Nephron progenitor cell (in vitro differentiated cells): Measurements from ENCODE around the gene C13orf42.
A peak's percentile ranks its signal among the peaks of the same experiment; 100 is the strongest.

Source experiments
- DNase-seq: peaks from one replicate; pipeline ENCODE4 v3.0.0; 2021
- H3K27ac Mint-ChIP-seq: 2 replicates; pipeline ENCODE4 v1.8.0; 2021; ENCODE audit warnings: mild to moderate bottlenecking, moderate library complexity, mixed read lengths
- H3K27me3 Mint-ChIP-seq: 2 replicates; pipeline ENCODE4 v1.8.0; 2021; ENCODE audit warnings: mild to moderate bottlenecking, low read depth, mixed read lengths; ENCODE audit not compliant: poor library complexity
- H3K36me3 Mint-ChIP-seq: 2 replicates; pipeline ENCODE4 v1.8.0; 2021; ENCODE audit warnings: low read depth, mixed read lengths
- H3K4me1 Mint-ChIP-seq: 2 replicates; pipeline ENCODE4 v1.8.0; 2021; ENCODE audit warnings: mixed read lengths
- H3K4me3 Mint-ChIP-seq: 2 replicates; pipeline ENCODE4 v1.8.0; 2021; ENCODE audit warnings: mild to moderate bottlenecking, moderate library complexity, mixed read lengths
- H3K9me3 Mint-ChIP-seq: 2 replicates; pipeline ENCODE4 v1.8.0; 2021; ENCODE audit warnings: mild to moderate bottlenecking, moderate library complexity, mixed read lengths
- TF ChIP-seq, protein P1 (sequence below): fragments of 200-600 bp; sonication (generic); IDR thresholded peaks from 2 replicates; pipeline ENCODE4 v1.5.0; 2021; ENCODE audit warnings: antibody characterized with exemption

The C13orf42 gene

DNA sequence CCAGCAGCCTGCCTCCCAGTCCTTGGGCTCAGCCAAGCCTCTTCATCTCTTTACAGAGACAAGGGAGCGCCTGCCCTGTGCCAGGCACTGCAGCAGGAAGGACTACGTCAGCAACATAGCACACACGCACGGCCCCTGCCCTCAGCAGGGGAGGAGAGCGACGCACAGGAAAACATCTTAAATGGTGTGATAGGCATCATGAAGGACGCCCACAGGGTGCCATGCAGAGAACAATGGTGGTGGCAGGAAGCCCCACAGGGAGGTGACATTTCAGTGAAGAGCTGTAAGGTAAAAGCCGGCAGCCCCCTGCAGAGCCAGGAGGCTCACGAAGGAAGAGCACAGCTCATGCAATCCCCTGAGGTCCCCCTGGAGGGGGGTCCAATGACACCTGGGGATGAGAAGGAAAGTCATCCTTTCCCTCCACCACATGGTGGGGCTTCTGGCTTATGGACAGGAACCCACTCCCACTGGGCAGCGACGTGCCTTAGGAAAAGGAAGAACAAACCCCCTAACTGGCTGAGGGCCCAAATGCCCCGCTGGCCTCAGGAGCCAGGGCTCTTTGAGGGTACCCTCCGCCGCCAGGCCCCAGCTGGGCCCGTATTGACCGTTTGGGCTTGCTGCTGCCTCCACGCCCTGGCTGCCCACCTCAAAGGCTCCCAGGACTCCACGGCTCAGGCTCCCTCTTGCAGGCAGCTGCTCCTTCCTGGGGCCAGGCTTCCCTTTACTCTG, 37.3 kb upstream of the C13orf42 start:
- no peaks in the 10 kb centered on the region for H3K36me3 Mint-ChIP-seq
- H3K9me3 Mint-ChIP-seq, result peaks cover 21% of the 10 kb centered on the region
- TF ChIP-seq, protein P1, sequence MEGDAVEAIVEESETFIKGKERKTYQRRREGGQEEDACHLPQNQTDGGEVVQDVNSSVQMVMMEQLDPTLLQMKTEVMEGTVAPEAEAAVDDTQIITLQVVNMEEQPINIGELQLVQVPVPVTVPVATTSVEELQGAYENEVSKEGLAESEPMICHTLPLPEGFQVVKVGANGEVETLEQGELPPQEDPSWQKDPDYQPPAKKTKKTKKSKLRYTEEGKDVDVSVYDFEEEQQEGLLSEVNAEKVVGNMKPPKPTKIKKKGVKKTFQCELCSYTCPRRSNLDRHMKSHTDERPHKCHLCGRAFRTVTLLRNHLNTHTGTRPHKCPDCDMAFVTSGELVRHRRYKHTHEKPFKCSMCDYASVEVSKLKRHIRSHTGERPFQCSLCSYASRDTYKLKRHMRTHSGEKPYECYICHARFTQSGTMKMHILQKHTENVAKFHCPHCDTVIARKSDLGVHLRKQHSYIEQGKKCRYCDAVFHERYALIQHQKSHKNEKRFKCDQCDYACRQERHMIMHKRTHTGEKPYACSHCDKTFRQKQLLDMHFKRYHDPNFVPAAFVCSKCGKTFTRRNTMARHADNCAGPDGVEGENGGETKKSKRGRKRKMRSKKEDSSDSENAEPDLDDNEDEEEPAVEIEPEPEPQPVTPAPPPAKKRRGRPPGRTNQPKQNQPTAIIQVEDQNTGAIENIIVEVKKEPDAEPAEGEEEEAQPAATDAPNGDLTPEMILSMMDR, result no peak
- H3K4me1 Mint-ChIP-seq, result peaks cover 15% of the 10 kb centered on the region
- H3K27me3 Mint-ChIP-seq, result peaks cover 13% of the 10 kb centered on the region
- H3K4me3 Mint-ChIP-seq, result no peak overlapping the region
- H3K27ac Mint-ChIP-seq, result no peak overlapping the region
- DNase-seq, result peak; percentile 25

DNA sequence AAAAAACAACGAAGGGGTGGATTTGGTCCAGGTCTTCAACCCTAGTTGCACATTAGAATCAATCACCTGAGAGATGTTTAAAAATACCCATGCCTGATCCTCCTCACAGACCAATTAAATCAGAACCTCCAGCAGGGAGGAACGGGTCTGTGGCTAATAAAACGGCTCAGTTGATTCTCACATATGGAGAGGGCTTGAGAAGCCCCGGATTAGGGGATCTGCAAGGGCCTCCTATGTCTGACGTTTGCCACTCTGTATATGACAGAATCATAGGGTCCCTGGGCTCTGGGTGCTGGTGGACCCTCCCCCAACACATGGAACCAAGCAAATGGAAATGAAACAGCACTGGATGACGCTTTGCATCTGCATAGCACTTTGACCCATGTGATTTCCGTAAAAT, 36.7 kb upstream of the C13orf42 start:
- no peaks in the 10 kb centered on the region for H3K36me3 Mint-ChIP-seq
- H3K4me3 Mint-ChIP-seq, result no peak overlapping the region
- H3K27me3 Mint-ChIP-seq, result peaks cover 13% of the 10 kb centered on the region
- peaks cover 15% of the 10 kb centered on the region for H3K4me1 Mint-ChIP-seq
- H3K9me3 Mint-ChIP-seq, result peaks cover 26% of the 10 kb centered on the region
- no peak overlapping the region for H3K27ac Mint-ChIP-seq
- TF ChIP-seq, protein P1, result no peak
- DNase-seq, result no peak

DNA sequence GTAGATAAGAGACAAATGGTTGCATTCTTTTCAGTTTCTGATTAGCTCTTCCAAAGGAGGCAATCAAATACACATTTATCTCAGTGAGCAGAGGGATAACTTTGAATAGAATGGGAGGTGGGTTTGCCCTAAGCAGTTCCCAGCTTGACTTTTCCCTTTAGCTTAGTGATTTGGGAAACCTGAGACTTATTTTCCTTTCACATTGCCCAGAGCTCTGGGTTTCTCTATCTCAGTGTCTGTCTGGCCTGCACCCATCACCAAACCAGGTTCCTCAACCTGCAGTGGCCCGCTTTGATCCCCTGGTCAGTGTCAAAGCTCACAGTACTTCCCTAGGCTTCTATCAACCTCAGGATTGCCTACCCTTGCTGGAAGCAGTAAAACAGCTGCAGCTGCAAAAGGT, 35.6 kb upstream of the C13orf42 start:
- Mint-ChIP-seq H3K27ac (no peak overlapping the region), H3K27me3 (peaks cover 9% of the 10 kb centered on the region), H3K4me1 (peaks cover 15% of the 10 kb centered on the region)

DNA sequence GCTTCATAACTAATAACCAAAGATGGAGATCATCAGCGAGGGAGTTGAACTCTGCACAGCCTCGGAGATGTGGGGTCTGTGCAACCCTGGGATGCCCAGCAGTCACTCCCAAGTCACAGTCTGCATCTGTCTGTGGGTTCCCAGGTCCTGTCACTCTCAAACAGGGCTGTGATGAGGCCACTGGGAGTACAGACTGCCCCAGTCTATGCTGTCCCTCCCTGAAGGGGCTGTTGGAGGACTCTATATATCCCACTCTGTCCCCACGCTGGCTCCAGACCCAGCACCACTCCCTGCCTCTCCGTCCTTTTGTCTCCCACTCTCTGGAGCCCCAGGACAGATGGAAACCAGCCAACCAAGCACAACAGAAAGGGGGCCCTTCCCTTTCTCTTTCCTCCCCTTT, 26.2 kb upstream of the C13orf42 start:
- TF ChIP-seq, protein P1, result no peak
- Mint-ChIP-seq H3K36me3 (no peaks in the 10 kb centered on the region), H3K4me1 (no peaks in the 10 kb centered on the region), H3K27me3 (peaks cover 8% of the 10 kb centered on the region), H3K9me3 (peaks cover 5% of the 10 kb centered on the region), H3K4me3 (no peak overlapping the region), H3K27ac (no peak overlapping the region)
- no peak for DNase-seq

More for the DNA sequence above, 35.6 kb upstream of the C13orf42 start:
- TF ChIP-seq, protein P1, result no peak
- peaks cover 26% of the 10 kb centered on the region for H3K9me3 Mint-ChIP-seq
- H3K4me3 Mint-ChIP-seq, result no peak overlapping the region
- H3K36me3 Mint-ChIP-seq, result no peaks in the 10 kb centered on the region
- no peak for DNase-seq

DNA sequence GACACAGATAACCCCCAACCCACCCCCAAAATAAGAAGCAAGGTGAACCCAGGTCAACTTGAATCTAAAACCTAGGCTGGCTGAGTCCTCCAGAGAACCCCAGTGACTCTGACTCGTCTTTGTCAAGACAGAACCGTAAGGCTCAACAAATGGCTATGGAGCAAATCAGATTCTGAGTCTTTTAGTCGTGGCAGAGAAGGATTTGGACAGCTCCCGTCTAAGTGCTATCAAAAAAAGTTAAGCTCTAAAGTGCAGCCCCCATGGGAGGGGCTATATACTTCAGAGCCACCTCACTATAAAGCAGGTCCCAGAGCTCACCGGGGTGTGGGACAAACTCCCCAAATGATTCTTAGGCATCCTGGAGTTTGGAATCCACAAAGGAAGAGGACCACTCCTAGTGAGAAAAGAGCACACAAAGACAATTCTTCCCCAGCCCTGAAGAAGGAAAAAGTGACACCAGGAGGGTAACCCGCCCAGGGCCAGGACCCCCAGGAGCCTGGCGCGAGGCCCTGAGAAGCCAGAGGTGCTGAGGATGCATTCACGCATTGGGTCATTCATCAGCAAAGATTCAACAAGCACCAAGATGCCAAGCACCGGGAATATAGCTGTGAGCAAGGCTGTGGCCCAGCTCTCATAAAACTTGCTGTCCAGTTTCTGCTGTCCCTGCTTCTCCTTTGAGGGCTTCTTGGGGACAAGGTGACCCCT, 25.4 kb upstream of the C13orf42 start:
- TF ChIP-seq, protein P1, result no peak
- H3K9me3 Mint-ChIP-seq, result peaks cover 13% of the 10 kb centered on the region
- no peak for DNase-seq
- H3K36me3 Mint-ChIP-seq, result no peaks in the 10 kb centered on the region
- no peak overlapping the region for H3K27ac Mint-ChIP-seq
- peaks cover 8% of the 10 kb centered on the region for H3K27me3 Mint-ChIP-seq
- H3K4me3 Mint-ChIP-seq, result no peak overlapping the region
- H3K4me1 Mint-ChIP-seq, result no peaks in the 10 kb centered on the region
